ENCODE data around the gene CASKIN2.
"Not testable (repeated sequence)": the region's sequence is repeated elsewhere in the genome, so short reads cannot be mapped to it uniquely, and the experiment has no call there.

The CASKIN2 gene

DNA sequence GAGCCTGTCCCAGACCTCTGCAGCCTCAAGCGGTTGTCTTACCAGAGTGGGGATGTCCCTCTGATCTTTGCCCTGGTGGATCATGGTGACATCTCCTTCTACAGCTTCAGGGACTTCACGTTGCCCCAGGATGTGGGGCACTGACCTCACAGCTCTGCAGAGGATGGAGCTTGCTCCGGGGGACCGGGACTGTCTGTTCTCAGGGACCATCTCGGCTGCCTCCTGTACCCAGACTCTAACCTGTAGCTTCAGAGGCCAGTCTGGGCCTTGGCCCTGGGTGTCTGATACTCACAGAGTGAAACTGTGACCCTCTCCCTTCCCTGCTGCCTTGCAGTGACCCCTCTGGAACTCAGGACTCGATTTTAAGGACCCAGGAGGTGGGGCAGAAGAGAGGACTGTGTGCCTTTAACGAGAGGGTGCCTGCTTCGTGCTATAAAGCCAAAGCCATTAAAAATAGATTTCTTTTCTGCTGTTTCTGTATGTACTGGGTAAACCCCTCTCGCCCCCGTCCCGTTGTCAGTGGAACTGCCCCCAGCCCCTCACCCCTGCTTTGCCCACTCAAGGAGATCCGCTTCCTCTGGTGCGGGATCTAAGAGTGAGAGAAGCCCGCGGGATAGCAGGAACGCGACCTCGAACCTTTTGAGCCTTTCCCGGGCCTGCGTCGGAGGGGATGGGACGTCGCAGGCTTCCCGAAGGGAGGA lies 9.1 kb upstream of the CASKIN2 start:
- TF ChIP-seq, protein P1, sequence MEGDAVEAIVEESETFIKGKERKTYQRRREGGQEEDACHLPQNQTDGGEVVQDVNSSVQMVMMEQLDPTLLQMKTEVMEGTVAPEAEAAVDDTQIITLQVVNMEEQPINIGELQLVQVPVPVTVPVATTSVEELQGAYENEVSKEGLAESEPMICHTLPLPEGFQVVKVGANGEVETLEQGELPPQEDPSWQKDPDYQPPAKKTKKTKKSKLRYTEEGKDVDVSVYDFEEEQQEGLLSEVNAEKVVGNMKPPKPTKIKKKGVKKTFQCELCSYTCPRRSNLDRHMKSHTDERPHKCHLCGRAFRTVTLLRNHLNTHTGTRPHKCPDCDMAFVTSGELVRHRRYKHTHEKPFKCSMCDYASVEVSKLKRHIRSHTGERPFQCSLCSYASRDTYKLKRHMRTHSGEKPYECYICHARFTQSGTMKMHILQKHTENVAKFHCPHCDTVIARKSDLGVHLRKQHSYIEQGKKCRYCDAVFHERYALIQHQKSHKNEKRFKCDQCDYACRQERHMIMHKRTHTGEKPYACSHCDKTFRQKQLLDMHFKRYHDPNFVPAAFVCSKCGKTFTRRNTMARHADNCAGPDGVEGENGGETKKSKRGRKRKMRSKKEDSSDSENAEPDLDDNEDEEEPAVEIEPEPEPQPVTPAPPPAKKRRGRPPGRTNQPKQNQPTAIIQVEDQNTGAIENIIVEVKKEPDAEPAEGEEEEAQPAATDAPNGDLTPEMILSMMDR (IDR thresholded peaks at IDR 0.05; ENCODE audit: low read depth, low read length), result no peak
- H3K4me3 ChIP-seq (ENCODE audit: low read depth, low read length), result no peak overlapping the region

DNA sequence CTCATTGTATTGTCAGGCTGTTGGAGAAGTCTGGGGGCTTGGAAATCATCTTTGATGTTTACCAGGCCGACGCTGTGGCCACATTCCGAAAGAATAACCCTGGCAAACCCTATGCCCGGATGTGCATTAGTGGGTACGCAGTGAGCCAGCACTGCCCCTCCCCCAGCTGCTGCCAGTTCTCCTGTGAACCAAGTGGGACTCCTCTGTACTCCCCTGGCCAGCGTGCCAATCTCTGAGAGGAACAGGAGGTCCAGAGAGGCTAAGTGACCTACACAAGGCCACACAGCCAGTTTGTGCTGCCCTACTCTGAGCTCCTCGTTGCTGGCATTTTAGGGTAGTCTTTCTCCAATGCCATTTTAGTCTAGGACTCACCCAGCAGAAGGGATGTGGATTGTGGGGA lies 8.3 kb upstream of the CASKIN2 start:
- TF ChIP-seq, protein P1 (IDR thresholded peaks at IDR 0.05; ENCODE audit: low read depth, low read length), result no peak
- H3K4me3 ChIP-seq (ENCODE audit: low read depth, low read length), result no peak overlapping the region

DNA sequence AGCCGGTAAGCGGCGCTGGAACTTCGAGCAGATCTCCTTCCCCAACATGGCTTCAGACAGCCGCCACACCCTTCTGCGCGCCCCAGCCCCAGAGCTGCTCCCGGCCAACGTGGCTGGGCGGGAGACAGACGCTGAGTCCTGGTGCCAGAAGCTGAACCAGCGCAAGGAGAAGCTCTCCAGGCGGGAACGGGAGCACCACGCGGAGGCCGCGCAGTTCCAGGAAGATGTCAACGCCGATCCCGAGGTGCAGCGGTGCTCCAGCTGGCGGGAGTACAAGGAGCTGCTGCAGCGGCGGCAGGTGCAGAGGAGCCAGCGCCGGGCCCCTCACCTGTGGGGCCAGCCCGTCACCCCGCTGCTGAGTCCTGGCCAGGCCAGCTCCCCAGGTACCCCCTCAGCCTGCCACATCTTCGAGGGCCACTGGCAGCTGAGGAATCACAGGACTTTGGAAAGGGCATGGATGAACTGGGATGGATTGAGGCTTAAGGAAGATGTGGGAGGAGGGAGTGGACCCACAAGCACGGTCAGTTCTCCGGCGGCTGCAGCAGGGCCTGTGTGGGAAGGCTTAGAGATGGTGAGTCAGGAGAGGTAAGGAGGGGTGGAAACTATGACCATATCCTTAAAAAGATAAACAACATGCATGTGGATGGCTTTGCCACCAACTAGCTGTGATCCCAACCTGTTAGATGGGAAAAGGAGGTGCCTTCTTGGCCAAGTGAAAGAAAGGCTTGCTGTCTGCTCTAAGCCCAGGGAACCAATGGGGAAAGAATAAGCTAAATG lies 6.8 kb upstream of the CASKIN2 start:
- no peak overlapping the region for H3K4me3 ChIP-seq (ENCODE audit: low read depth, low read length)
- TF ChIP-seq, protein P1 (IDR thresholded peaks at IDR 0.05; ENCODE audit: low read depth, low read length), result no peak

DNA sequence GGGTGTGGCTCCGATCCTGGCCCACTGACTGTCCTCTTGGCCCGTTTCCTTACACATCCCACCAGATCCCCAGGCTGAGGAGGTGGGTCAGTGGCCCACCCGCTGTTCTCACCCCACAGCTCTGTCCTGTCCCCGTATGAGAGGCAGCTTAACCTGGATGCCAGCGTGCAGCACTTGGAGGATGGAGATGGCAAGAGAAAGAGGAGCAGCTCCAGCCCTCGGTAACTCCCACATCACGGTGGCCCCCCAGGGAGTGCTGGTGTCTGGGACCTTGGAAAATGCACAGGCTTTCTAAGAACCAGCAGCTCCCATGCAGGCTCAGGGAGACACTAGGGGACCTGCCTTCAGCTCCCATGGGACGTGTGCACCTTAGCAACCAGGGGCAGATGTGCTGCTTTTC lies 6.0 kb upstream of the CASKIN2 start:
- no peak overlapping the region for H3K4me3 ChIP-seq (ENCODE audit: low read depth, low read length)

DNA sequence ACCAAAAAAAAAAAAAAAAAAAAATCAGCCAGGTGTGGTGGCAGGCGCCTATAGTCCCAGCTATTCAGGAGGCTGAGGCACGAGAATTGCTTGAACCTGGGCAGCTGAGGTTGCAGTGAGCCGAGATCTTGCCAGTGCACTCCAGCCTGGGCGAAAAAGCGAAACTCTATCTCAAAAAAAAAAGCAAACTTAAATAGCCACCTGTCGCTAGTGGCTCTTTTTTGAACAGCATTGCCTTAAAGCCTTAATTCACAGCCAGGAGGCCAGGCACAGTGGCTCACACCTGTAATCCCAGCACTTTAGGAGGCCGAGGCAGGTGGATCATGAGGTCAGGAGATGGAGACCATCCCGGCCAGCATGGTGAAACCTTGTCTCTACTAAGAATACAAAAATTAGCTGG lies 5.1 kb upstream of the CASKIN2 start:
- not testable (repeated sequence) for H3K4me3 ChIP-seq (ENCODE audit: low read depth, low read length)

More for the DNA sequence above, 6.0 kb upstream of the CASKIN2 start:
- TF ChIP-seq, protein P1 (IDR thresholded peaks at IDR 0.05; ENCODE audit: low read depth, low read length), result no peak

DNA sequence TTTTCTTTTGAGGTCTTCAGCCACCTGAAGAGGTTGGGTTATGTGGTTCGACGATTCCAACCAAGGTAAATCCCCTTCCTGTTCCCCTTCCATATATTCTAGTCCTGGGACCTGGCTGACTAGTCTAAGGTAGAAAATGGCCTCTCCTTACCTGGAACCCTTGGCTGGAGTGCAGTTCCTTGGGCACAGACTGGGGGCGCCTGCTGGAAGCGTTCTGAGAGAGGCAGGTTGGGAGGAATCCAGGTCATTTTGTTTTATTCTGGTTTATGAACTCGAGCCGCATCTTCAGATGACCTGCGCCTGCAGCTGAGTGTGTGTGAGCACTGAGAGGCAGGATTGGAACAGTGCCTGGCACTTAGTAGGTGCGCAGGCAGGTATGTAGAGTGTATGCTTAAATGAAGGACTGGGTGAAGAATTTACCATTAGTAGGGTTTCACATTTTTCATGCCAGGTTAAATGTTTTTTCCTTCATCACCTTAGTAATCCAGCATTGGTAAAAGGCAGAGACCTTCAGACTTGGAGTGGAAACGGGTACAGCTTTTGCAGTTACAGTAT lies 3.7 kb upstream of the CASKIN2 start:
- no peak overlapping the region for H3K4me3 ChIP-seq (ENCODE audit: low read depth, low read length)
- TF ChIP-seq, protein P1 (IDR thresholded peaks at IDR 0.05; ENCODE audit: low read depth, low read length), result no peak

DNA sequence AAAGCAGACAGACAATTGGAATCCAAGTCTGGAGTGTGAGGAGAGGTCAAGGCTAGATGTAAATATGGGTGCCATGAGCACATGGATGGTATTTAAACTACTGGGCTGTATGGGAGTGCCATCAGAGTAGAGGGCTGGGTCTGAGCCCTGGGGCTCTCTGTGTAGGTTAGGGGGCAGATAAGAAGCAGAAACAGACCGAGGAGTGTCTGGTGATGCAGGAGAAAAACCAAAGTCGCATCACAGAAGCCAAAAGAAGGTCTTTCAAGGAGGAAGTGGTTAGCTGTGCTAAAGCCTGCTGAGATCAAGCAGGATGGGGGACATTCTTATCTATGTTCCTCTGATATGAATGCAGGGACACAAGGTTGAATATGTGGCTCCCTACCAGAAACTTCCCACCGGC lies 2.9 kb upstream of the CASKIN2 start:
- no peak overlapping the region for H3K4me3 ChIP-seq (ENCODE audit: low read depth, low read length)
- TF ChIP-seq, protein P1 (IDR thresholded peaks at IDR 0.05; ENCODE audit: low read depth, low read length), result no peak

Measured in WI38 (cell line).